NCI-H510A treated with DMSO at 0.1 percent for 48 hours (cell line): ENCODE measurements around the gene OR1K1.
"Not testable (repeated sequence)": the region's sequence is repeated elsewhere in the genome, so short reads cannot be mapped to it uniquely, and the experiment has no call there.

Source experiments
- DNase-seq: peaks from one replicate; lab custom pipeline; 2025; lab: John Stamatoyannopoulos, UW

Gene OR1K1

GRCh38 chr9:122812736-122813135, 12.8 kb downstream of the OR1K1 start:
- no peak for DNase-seq

- no peak for DNase-seq
Measured at GRCh38 chr9:122814545-122814944, 14.6 kb downstream of the OR1K1 start.

- DNase-seq = no peak
Measured at GRCh38 chr9:122815544-122815943, 15.6 kb downstream of the OR1K1 start.

- no peak for DNase-seq
Measured at GRCh38 chr9:122816163-122816867, 16.4 kb downstream of the OR1K1 start.

- DNase-seq = no peak
Measured at GRCh38 chr9:122819326-122819725, 19.4 kb downstream of the OR1K1 start.

- DNase-seq = no peak
Measured at GRCh38 chr9:122819791-122820489, 20.0 kb downstream of the OR1K1 start.

- no peak for DNase-seq
Measured at GRCh38 chr9:122820490-122820845, 20.5 kb downstream of the OR1K1 start.

- DNase-seq = no peak
Measured at GRCh38 chr9:122821278-122821943, 21.5 kb downstream of the OR1K1 start.

GRCh38 chr9:122822056-122822455, 22.1 kb downstream of the OR1K1 start:
- no peak for DNase-seq

- no peak for DNase-seq
Measured at GRCh38 chr9:122822938-122823337, 23.0 kb downstream of the OR1K1 start.

- peak; percentile 60 for DNase-seq
Measured at GRCh38 chr9:122827761-122828093, 27.8 kb downstream of the OR1K1 start.

- DNase-seq = not testable (repeated sequence)
Measured at GRCh38 chr9:122828965-122829284, 29.0 kb downstream of the OR1K1 start.

- DNase-seq = no peak
Measured at GRCh38 chr9:122832194-122832593, 32.3 kb downstream of the OR1K1 start.

- no peak for DNase-seq
Measured at GRCh38 chr9:122835313-122835731, 35.4 kb downstream of the OR1K1 start.

- no peak for DNase-seq
Measured at GRCh38 chr9:122837266-122837850, 37.4 kb downstream of the OR1K1 start.

GRCh38 chr9:122838441-122838840, 38.5 kb downstream of the OR1K1 start:
- not testable (repeated sequence) for DNase-seq

- DNase-seq = no peak
Measured at GRCh38 chr9:122841501-122841900, 41.6 kb downstream of the OR1K1 start.

GRCh38 chr9:122844137-122844536, 44.2 kb downstream of the OR1K1 start:
- no peak for DNase-seq

- no peak for DNase-seq
Measured at GRCh38 chr9:122845116-122845515, 45.2 kb downstream of the OR1K1 start.

GRCh38 chr9:122846371-122846940, 46.5 kb downstream of the OR1K1 start:
- DNase-seq = no peak

- DNase-seq = no peak
Measured at GRCh38 chr9:122848256-122848943, 48.5 kb downstream of the OR1K1 start.
